SK-N-DZ (cell line): ENCODE measurements around the gene SLC49A3.
"Not testable (repeated sequence)": the region's sequence is repeated elsewhere in the genome, so short reads cannot be mapped to it uniquely, and the experiment has no call there.

Source experiments
- DNase-seq: peaks from one replicate; pipeline ENCODE4 v3.0.0-alpha.2; 2015; ENCODE audit warnings: low spot score

SLC49A3 gene

DNA sequence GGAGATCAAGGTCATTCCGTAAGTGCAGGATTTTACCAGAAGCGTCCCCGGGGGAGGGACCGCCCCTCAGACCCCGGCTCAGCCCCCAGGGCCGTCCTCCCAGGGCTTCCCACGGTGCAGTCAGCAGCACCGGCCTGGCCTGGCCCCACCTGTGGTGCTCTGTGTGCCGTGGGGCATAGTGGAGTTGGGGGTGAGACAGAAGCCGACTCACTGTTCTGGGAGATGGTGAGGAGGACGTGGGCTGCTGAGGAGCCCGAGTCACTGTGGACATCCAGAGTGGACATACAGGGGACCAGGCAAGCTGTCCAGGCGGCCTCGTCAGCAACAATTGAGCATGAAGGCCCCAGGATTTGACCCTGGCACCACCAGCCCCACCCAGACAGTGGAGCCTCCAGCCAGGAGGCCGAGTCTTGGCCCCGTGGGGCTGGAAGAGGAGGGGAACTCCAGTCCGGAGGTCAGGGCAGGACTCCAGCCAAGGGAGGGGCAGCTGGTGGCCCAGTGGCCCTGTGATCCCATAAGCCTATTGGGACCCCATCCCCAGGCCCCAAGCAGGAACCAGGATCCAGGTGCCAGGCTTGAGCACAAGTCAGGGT is 34.0 kb downstream of the SLC49A3 start:
- DNase-seq = no peak

DNA sequence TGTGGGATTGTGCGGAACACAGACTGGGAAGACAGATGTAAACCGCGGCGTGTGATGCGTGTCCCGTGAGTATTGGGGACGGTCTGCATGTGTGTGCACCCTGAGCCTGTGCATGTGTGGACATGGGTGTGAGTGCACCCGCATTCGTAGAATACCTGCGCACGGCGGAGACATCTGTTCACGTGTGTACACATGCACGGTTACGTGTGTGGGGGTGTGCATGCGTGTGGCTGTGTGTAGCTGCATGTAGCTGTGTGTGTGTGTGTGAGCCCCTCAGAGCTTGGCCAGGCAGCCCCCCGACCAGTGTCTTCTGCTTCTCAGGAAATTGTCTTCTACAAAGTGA is 34.5 kb downstream of the SLC49A3 start:
- DNase-seq = no peak

DNA sequence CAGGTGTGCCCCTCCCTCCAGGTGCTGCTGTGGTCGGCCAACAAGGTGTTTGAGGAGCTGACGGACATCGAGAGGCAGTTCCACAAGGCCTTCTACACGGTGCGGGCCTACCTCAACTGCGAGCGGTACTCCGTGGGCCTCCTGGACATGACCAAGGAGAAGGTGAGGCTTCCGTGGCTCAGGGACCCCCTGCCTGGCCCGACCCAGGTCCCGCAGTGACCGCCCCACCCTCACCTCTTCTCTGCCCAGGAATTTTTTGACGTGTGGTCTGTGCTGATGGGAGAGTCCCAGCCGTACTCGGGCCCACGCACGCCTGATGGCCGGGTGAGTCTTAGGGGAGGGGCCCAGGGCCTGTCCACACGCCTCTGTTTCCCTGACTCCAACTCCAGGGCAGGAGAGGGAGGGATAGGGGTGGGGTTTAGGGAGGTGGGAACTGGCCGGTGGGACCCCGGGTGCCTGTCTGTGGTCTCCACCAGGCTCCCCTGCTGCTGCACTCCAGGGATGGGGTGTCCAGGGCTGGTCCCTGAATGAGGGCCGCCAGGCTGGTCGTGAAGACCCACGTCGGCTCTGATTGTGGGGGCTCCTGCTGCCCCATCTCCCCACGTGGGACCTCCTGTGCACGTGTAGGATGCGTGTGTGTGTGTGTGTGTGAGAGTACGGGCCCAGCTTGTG is 35.0 kb downstream of the SLC49A3 start:
- no peak for DNase-seq

DNA sequence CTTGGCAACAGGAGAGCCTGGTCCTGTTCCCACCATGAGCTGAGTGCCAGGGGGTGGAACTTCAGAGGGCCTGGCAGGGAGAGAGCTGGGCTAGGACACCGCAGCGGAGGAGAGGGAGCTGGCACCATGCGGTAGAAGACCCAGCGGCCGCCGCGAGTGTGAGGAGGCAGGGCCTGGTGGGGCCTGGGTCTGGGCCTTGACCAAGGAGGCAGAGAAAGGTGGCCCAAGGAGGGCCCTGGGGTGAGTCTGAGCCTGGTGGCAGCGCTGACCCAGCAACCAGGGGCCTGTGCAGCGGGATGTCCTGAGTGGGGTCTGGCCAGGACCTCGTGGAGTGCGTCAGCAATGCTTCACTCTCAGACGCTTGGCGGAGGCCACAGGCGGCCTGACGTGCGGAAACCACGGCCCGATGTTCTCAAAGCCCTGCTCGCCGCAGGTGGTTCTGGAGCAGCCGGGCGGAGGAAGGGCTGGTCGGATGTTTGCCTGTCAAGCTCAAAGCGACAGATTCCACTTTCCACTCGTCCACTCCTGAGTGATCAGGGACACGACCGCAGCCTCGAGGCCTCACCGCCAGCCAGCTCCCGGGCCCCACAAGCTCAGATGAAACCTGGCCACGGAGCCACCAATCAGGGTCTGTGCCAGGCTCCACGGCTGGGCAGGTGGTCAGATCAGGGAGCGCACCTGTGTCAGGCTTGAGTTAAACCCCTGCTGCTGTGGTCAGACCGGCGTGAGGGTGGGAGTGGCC is 35.7 kb downstream of the SLC49A3 start:
- DNase-seq = no peak

DNA sequence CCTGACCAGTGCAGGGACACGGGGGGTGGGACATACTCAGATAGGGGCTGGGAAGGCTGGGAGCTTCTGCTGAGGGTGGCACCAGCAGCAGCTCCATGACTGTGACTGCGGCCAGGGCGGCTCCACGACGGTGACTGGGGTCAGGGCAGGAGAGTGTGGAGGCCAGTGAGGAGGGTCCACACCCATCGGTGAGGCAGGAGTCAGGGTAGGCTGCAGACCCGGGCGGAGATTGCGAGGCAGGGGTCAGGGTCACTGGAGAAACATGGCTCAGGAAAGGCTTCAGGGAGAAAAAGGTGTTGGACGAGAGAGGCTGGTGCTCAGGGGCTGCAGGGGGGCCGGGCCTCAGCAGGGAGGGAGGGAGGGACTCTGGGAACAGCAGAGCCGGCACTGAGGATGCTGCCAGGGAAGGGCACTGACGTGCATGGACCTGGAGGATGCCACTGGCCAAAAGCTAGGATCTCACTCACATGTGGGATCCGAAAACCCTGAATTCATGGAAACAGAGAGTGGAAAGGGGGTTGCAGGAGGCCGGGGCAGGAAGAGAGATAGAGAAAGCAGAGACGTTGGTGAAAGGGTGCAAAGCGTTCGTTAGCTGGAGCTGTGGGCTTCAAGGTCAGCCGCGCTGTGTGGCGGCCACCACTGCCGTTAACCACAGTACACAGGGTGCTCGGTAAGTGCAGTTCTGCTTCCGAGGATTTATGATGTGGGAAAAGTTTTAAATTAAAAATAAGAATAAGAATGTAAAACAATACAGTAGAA is 36.9 kb downstream of the SLC49A3 start:
- no peak for DNase-seq

DNA sequence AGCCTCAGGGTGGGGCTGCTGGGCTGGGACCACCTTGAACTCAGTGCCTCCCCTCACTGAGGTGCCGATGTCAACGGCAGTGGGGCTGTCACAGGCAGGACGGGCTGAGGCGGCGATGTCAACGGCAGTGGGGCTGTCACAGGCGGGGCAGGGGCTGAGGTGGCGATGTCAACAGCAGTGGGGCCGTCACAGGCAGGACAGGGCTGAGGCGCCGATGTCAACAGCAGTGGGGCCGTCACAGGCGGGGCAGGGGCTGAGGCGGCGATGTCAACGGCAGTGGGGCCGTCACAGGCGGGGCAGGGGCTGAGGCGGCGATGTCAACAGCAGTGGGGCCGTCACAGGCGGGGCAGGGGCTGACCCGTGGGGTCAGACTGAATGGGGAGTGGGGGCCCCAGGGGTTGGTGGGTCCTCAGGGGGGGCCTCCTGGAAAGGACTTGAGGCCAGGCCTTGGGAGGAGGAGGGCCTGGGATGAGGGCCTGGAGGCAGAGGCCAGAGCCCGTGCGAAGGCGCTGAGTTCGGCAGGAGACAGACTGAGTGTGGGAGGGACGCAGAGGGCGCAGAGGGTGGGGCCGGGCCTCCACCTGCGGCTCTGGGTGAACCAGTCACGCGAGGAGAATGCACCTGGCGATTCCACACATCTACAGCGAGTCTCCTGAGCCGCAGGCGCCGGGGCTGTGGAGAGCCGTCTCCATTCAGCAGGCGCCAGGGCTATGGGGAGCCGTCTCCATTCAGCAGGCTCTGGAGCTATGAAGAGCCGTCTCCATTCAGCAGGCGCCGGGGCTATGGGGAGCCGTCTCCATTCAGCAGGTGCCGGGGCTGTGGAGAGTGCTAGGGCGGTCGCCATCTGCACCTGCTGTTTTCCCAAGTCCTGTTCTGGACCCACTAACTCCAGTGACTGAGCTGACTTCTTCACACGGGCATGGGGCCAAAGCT is 37.7 kb downstream of the SLC49A3 start:
- DNase-seq = no peak

DNA sequence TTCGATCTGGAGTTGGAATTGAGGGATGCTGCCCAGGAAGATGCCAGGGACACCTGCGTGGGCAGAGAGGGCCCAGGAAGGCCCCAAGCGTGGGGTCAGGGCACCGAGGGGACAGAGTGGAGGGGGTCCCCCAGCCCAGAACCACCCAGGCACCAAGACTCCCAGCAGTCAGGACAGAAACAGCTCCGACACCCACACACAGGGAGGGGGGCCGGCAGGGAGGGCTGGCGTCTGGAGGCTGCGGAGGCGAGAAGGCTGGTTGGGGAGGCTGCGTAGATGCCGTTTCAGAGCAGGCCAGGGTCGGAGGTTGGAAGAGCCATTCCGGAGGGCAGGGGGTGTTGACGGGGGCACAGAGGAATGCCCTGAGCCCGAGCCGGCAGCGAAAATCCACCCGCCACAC is 38.5 kb downstream of the SLC49A3 start:
- no peak for DNase-seq

DNA sequence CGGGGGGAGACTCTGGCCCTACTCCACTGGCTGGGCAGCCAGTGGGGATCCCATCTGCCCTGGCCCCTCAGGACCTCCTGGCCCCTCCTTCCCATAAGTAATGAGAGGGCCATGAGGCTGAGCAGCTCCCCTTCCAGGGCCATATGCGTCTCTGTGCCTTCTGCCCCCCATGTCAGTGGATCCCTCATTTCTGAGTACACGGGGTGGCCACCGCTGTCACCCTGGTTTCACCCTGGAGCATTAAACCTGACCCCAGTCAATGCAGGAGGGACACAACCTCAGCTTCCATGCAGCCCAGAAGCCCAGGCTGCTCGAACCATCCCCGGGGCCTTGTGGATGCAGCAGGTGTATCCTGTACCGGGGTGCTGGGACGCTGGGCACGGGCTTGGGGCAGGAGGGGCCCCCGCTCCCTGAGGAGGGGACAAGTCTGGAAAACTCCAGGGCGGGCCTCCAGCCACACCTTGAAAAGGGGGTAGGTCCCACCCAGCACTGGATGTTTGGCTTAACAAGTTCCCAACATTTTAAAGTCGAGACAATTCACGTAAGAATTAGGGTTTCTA is 39.1 kb downstream of the SLC49A3 start:
- no peak for DNase-seq

DNA sequence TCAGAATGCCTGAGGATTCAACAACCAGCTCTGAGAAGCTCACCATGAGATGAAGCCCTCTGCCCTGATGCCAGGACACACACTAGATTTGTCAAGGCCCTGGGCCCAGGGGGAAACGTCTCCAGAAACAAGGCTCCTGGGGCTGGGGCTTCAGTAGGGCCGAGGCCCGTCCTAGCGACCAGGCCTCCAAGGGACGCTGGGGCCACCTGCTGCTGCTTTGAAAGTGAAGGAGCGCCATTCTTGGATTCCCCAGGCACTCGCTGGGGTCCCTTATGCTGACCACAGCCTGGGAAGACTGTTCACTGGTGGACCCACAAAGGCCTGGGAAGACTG is 39.7 kb downstream of the SLC49A3 start:
- DNase-seq = no peak

DNA sequence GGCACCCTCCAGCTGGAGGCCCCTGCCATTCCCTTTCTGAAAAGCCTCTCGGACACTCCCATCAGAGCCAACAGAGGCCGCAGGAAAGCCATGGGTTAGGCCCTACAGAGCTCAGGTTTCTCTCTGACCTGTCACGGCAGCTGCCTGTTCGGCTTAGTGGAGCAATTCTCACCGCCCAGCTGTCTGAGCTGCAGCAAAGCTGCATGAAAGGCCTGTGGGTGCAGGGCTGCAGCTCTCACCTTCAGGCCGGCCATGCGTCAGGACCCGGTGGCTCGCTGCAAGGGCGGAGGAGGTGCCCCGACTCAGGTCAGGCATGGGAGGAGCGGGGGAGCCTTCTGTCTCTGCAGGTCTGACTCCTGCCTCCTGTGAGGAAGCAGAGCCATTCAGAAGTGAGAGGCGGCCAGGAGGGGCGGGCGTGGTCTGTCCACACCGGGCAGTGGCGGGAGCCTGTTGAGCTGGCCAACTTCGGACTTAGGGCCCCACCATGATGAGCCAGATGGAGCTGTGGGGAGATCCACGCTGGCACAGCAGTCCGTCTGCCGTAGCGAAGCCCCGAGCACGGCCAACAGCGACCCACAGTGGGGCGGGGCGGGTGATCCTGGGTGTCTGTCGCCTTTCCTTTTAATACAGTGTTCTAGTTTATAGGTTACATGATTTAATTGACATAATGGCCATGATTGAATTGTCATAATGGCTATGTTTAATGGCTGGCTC is 40.2 kb downstream of the SLC49A3 start:
- no peak for DNase-seq

DNA sequence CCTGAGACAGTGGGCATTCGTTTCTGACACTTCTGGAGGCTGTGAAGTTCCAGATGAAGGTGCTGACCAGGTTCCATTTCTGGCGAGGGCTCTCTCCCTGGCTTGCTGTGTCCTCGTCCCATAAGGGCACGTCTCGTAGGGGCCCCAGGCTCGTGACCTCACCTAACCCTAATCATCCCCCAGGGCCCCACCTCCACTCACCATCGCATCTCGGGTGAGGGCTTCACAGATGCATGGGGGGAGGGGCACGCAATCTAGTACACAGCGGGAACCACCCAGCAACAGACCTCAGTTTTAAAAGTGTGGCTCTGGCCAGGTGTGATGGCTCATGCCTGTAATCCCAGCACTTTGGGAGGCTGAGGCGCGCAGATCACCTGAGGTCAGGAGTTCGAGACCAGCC is 41.5 kb downstream of the SLC49A3 start:
- DNase-seq = no peak

DNA sequence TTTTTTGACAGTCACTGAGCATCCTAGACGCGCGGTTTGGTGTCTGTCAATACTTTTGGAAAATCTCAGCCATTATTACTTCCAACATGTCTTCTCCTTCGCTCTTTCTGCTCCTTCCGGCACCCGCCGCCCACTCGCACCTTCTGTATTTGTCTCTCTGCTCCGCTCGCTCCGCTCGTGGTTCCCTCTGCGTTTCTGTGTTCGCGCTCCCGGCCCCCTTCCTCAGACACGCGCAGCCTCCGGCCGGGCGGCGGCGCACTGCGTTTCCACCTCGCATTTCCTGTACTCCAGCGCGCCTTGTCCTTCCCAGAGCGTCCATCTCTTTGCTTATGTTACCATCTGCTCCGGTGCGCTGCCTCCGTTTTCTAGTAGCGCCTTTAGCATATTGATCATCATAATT is 42.5 kb downstream of the SLC49A3 start:
- DNase-seq = peak; percentile 67

DNA sequence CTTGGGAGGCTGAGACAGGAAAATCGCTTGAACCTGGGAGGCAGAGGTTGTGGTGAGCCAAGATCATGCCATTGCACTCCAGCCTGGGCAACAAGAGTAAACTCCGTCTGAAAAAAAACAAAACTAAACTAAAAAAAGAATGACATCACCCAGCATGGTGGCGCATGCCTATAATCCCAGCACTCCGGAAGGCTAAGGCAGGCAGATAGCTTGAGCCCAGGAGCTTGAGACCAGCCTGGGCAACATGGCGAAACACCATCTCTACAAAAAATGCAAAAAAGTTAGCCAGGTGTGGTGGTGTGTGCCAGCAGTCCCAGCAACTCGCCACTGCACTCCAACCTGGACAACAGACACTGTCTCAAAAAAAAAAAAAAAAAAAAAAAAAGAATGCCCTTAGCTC is 46.6 kb downstream of the SLC49A3 start:
- not testable (repeated sequence) for DNase-seq

DNA sequence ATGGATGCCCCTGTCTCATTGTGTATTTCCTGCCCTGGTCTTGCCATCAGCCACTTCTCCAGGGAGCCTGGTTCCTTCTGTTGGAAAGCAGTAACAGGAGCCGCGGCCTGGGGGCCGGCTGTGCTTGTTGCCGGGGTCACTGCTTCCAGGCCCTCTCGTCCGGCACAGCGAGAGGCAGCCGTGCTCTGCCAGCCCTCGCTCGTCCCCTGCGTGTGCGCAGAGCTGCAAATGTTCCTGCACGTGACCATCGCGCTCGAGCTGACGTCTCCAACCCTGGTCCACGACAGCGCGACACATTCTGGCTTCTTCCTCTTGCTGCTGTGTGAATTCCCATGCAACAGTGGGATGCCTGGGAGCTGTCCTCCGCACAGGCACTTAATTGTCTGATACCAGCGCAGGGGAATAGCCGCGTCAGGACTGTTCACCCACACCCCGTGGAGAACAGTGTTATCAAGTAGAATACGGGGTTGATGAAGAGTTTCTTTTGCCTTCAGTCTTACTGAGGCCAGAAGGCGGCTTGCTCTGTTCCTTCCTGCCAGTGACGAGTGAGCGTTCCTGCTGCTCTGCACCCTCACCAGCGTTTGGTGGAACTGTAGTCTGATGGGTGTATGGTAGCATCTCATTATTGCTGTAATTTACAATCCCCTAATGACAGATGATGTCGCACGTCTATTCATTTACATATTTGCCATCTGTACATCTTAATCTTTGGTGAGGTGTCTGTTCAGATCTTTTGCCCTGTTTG is 51.2 kb downstream of the SLC49A3 start:
- DNase-seq = peak; percentile 39

DNA sequence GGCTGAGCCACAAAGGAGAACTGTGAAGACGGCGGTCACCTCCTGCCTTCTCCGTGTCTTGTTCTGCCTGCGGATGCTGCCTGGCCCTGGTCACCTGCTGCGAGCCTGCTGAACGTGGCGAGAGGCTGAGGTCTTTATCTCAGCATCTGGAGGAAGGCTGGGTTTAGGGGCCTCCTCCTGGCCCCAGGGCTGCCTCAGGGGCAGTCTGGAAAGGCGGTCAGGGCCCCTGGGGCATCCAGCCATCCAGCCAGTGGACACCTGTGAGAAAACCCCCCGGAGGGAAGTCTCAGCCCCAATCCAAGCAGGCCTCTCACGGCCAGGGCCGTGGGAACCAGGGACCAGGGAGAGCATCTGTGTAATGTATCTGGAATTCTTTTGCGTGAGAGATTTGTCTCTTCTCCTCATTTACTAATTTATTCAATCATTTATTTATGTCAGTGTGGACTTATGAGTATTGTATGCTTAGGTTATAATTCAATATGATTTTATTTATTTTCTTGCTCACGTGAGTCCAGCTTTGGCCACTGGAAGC is 52.3 kb downstream of the SLC49A3 start:
- DNase-seq = no peak

DNA sequence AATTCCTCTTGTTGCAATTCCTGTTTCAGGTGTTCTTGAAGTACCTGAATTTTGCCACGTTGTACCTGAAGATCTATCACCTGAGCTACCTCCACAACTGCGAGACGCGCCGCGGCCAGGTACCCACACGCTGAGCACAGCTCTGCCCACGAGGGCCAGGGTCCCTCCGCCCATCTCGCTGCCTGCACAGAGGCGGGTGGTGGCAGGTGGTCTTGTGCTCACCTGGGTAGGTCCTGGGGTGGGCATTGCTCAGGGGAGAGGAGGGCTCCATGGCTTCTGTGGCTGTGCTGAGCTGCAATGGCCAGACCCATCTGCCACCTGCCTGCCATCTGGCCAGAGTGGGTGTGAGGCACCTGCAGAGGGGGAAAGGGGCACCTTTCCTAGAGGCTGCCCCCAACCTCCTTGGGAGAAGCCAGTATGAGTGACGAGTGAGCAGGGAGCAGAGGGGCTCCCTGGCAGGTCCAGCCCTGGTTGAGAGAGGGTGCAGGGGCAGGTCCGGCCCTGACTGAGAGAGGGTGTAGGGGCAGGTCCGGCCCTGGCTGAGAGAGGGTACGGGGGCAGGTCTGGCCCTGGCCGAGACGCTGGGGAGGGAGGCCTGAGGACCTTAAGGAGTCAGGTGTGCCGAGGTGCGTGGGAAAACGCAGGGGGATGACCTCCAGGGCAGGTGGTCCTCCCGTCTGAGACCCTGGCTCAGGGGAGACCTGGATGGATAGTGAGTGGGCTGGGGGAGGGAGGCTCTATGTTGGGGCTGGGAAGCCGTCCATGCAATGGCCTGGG is 52.9 kb downstream of the SLC49A3 start:
- no peak for DNase-seq

DNA sequence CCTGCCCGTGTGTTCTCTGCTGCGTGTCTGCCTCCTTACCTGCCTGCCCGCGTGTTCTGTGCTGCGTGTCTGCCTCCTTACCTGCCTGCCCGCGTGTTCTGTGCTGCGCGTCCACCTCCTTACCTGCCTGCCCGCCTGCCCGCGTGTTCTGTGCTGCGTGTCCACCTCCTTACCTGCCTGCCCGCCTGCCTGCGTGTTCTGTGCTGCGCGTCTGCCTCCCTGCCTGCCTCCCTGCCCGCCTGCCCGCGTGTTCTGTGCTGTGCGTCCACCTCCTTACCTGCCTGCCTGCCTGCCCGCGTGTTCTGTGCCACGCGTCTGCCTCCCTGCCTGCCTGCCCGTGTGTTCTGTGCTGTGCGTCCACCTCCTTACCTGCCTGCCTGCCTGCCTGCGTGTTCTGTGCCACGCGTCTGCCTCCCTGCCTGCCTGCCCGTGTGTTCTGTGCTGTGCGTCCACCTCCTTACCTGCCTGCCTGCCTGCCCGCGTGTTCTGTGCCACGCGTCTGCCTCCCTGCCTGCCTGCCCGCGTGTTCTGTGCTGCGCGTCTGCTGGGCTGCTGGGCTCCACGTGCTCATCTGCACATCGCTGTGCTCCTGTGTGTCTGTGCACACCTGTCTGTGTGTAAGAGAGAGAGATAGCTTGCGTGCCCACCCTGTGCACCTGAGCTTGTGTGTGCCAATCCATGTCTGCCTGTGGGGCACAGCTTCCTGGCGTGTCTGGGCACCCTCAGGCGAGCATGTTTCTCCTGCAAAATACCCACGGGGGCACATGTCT is 53.7 kb downstream of the SLC49A3 start:
- DNase-seq = not testable (repeated sequence)

DNA sequence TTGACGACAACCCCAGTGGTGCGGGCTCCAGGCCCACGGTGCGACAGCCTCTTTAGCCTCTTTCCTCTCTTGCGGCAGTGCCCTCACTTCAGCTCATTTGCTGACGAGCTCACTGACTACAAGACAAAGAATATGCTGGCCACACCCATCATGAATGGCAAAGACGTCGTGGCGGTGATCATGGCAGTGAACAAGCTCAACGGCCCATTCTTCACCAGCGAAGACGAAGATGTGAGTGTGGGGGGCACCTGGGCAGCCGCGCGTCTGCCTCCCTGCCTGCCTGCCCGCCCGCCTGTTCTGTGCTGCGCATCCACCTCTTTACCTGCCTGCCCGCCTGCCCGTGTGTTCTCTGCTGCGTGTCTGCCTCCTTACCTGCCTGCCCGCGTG is 54.4 kb downstream of the SLC49A3 start:
- DNase-seq = no peak
